GM18508 (cell line): ENCODE measurements around the gene HSPA1L.
"Not testable (repeated sequence)": the region's sequence is repeated elsewhere in the genome, so short reads cannot be mapped to it uniquely, and the experiment has no call there.

Experiments used
- ATAC-seq: cut with Tn5 transposase; IDR thresholded peaks from one replicate; pipeline ENCODE4 v1.9.1; 2021; ENCODE audit warnings: moderate number of reproducible peaks; ENCODE audit not compliant: insufficient read depth, unreplicated experiment

The HSPA1L gene

GRCh38 chr6:31837369-31838113 lies 22.5 kb upstream of the HSPA1L start:
- ATAC-seq = no peak

- no peak for ATAC-seq
These were observed 21.6 kb upstream of the HSPA1L start for GRCh38 chr6:31836474-31837368.

DNA sequence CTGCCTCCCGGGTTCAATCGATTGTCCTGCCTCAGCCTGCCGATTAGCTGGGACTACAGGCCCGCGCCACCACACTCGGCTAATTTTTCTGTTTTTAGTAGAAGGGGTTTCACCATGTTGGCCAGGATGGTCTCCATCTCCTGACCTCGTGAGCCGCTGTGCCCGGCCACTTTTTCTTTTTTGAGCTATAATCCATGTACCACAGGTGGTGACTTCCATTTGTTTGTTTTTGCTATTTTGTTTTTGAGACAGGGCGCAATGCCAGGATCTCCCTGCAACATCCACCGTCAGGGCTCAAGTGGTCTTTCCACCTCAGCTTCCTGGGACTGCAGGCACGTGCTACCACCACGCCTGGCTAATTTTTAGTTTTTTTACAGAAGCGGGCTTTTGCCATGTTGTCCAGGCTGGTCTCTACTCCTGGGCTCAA lies 21.0 kb upstream of the HSPA1L start:
- no peak for ATAC-seq

- no peak for ATAC-seq
These were observed 19.5 kb upstream of the HSPA1L start for GRCh38 chr6:31834367-31835250.

GRCh38 chr6:31831350-31832215 lies 16.5 kb upstream of the HSPA1L start:
- ATAC-seq = no peak

- ATAC-seq = no peak
These were observed 15.8 kb upstream of the HSPA1L start for GRCh38 chr6:31830886-31831335.

DNA sequence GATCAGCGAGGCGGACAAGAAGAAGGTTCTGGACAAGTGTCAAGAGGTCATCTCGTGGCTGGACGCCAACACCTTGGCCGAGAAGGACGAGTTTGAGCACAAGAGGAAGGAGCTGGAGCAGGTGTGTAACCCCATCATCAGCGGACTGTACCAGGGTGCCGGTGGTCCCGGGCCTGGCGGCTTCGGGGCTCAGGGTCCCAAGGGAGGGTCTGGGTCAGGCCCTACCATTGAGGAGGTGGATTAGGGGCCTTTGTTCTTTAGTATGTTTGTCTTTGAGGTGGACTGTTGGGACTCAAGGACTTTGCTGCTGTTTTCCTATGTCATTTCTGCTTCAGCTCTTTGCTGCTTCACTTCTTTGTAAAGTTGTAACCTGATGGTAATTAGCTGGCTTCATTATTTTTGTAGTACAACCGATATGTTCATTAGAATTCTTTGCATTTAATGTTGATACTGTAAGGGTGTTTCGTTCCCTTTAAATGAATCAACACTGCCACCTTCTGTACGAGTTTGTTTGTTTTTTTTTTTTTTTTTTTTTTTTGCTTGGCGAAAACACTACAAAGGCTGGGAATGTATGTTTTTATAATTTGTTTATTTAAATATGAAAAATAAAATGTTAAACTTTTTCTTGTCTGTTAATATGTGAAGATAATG lies 14.7 kb upstream of the HSPA1L start:
- no peak for ATAC-seq

GRCh38 chr6:31827286-31828079 lies 12.4 kb upstream of the HSPA1L start, which contains the start of gene HSPA1B:
Gene HSPA1B (plus strand): TSS chr6:31827738. CDS start chr6:31827951, 213 bp downstream.
- peak; percentile 52 for ATAC-seq

DNA sequence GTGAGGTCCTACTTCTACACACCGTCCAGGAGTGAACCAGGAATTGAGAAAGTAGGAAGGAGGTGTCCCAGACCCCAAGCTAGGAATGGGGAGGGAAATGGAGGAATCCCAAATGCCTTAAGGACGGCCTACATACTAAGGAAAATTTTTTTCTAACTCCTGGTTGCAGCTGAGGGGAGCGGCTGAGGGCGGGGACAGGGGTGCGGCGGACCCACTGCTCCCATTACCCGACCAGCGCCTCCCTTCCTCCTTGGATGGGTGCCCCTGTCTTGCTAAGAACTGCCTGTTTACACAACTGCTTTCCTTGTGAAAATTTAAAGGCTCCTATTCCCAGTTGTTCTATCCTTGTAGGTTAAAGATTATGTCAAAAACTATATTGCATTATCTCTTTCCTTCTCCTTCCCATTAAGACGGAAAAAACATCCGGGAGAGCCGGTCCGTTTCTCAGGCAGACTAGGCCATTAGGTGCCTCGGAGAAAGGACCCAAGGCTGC lies 11.8 kb upstream of the HSPA1L start:
- ATAC-seq = no peak

- no peak for ATAC-seq
These were observed 10.5 kb upstream of the HSPA1L start for GRCh38 chr6:31825553-31825952.

DNA sequence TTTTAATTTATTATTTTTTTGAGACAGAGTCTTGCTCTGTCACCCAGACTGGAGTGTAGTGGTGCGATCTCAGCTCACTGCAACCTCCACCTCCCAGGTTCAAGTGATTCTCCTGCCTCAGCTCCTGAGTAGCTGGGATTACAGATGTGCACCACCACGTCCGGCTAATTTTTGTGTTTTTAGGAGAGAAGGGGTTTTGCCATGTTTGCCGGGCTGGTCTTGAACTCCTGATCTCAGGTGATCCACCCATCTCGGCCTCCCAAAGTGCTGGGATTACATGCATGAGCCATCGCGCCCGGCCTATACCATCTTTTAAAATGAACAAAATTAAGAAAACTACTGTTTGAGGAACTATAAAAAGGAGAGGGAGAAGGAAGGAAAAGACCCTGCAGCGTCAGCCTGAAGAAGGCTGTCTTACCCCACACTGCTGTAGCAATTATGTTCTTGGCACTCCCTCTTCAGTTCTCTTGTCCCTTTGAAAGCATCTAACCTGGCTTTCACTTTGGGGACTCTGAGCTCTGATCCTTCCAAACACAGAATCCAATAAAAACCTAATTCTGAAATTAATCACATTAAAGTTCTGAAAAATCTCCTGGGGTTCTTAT lies 8.6 kb upstream of the HSPA1L start:
- not testable (repeated sequence) for ATAC-seq

DNA sequence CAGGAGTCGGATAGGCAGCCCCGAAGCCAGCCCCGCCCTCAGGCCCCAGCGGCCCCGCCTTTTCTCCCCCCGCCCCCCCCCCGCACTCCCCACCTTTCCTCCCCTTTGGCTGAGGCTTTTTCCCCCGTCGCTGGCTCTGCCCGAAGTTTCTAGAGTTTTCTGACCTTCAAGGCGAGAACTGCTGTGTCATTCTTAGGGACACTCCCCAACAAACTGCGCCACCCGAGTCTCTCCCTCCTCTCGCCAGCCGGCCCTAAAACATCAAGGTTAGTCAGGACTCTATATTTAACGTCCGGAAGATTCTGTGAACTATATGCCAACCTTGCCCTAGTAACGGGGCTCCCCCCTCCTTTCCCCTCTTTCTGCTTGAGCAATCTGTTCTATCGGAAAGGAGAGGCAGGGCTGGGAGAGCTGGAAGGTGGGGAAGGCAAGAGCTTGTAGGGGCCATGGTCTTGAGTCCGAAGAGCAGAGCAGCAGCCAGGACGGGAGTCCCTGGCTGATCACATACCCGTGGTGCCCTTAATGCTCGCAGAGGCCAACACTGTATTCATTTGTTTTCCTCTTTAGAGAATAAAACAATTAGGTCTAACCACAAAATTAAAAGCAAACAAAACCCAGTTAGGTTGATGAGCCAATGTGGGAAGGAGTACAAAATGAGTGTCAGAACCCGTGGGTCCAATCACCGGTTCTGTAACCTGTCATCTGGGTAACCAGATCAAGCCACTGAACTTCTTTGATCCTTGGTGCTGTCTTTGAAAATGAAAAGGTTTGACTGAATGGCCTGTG lies 7.1 kb upstream of the HSPA1L start:
- no peak for ATAC-seq

DNA sequence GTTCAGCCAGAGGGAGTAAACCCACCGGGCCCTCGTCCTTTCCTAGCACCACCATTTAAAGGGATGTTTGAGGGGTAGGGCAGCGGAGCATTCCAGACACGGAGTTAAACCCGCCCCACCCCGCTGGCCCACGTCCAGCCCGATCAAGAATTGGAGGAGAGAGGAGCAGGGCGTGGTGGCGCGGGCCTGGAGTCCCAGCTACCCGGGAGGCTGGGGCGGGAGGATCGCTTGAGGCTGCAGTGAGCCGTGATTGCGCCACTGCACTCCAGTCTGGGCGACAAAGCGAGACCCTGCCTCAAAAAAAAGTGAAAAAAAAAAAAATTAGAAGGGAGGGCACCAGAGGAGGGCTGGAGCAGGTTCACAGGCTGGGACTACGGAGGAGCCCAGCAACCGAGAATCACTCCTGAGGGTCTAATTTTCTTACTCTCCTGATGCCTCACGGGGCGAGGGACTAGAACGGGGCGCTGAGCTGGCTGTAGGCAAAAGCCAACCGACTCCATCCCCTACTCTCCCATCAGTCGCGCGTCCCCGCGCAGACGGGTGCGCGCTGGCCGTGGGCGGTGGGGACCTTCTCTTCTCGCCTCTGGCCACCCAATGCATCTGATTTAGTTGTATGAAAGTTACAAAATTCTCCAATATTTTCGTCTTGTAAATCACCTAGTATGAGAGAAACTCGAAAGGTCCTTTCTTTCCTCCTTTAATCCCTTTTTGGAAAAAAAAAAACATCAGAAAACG lies 6.4 kb upstream of the HSPA1L start:
- no peak for ATAC-seq

- ATAC-seq = not testable (repeated sequence)
These were observed 5.3 kb upstream of the HSPA1L start for GRCh38 chr6:31820399-31820798.

DNA sequence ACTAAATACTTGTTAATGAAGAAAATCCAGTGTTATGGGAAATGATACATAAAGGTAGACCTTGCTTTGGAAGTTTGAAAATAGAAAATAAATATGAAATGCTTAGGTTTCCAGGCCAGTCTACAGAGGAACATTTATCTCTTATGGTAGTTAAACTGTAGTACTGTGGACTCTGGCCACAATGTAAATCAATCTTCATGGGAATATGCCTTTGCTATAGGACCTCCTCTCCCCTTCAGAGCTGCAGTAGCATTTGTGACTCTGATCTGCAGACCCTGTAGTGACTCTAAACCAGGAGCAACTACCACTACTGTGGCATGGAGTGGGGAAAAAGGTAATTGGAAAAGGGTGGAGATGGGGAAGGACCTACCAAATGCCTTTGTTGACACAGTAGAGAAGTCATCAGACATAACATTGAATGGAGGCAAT lies 4.8 kb upstream of the HSPA1L start:
- no peak for ATAC-seq

DNA sequence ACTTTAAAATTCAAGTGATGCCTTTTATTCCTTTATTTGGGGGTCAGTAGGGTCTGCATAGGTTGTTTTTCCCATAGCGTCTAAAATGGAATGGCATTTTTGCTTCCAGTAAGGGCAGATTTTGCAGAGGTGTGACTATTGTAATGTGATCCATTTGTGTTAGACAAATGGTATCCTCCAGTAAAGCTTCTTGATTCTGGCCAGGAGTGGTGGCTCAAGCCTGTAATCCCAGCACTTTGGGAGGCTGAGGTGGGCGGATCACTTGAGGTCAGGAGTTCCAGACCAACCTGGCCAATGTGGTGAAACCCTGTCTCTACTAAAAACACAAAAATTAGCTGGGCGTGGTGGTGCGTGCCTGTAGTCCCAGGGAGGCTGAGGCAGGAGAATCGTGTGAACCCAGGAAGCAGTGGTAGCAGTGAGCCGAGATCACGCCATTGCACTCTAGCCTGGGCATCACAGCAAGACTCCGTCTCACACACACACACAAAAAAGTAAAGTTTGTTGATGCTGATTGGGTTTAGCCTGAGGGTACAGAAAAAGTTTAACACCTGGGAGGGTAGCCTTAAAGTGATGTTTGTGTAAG lies 2.9 kb upstream of the HSPA1L start:
- ATAC-seq = not testable (repeated sequence)
